H9 (cell line): ENCODE results near the gene CTSW. TPM values are rescaled to one million over a fixed set of nuclear protein-coding genes. Genes with fewer than 3 reads are reported as not detected.

Experiments
- DNase-seq: peaks from one replicate; pipeline ENCODE4 v3.0.0-alpha.2; 2017
- H2AFZ ChIP-seq: one replicate; pipeline ENCODE4 v1.6.1; 2013; ENCODE audit warnings: mild to moderate bottlenecking, low read length, control low read depth, moderate library complexity
- H2AK5ac ChIP-seq: 2 replicates; pipeline ENCODE4 v1.6.1; 2013; ENCODE audit warnings: low read length, control low read depth, mixed read lengths; ENCODE audit not compliant: insufficient read length
- H2BK120ac ChIP-seq: one replicate; pipeline ENCODE4 v1.6.1; 2013; ENCODE audit warnings: low read depth, mild to moderate bottlenecking, low read length, control low read depth, inconsistent platforms; ENCODE audit not compliant: poor library complexity, severe bottlenecking
- H2BK12ac ChIP-seq: 2 replicates; pipeline ENCODE4 v1.6.1; 2013; ENCODE audit warnings: low read length, control low read depth, mixed read lengths, low read depth; ENCODE audit not compliant: insufficient read length
- H2BK15ac ChIP-seq: 2 replicates; pipeline ENCODE4 v1.6.1; 2013; ENCODE audit warnings: low read depth, low read length, control low read depth
- H2BK20ac ChIP-seq: one replicate; pipeline ENCODE4 v1.6.1; 2013; ENCODE audit warnings: low read depth, mild to moderate bottlenecking, low read length, control low read depth, inconsistent platforms; ENCODE audit not compliant: poor library complexity, severe bottlenecking
- H2BK5ac ChIP-seq: 2 replicates; pipeline ENCODE4 v1.6.1; 2013; ENCODE audit warnings: low read length, control low read depth, mixed read lengths; ENCODE audit not compliant: insufficient read length
- H3K14ac ChIP-seq: 2 replicates; pipeline ENCODE4 v1.6.1; 2013; ENCODE audit warnings: low read length, control low read depth; ENCODE audit not compliant: insufficient read depth
- H3K18ac ChIP-seq: 2 replicates; pipeline ENCODE4 v1.6.1; 2013; ENCODE audit warnings: low read depth, mild to moderate bottlenecking, mixed read lengths, low read length, control low read depth; ENCODE audit not compliant: insufficient read length
- H3K23ac ChIP-seq: 2 replicates; pipeline ENCODE4 v1.6.1; 2013; ENCODE audit warnings: low read length, control low read depth, mixed read lengths, low read depth; ENCODE audit not compliant: insufficient read length
- H3K23me2 ChIP-seq: 2 replicates; pipeline ENCODE4 v1.6.1; 2013; ENCODE audit warnings: low read depth, mild to moderate bottlenecking, mixed read lengths, low read length, control low read depth; ENCODE audit not compliant: insufficient read length, poor library complexity, severe bottlenecking
- H3K27ac ChIP-seq: 2 replicates; pipeline ENCODE4 v1.5.1; 2013; ENCODE audit warnings: low read length, control low read depth, mixed read lengths, low read depth; ENCODE audit not compliant: insufficient read length
- H3K27me3 ChIP-seq: 2 replicates; pipeline ENCODE4 v1.6.1; 2013; ENCODE audit warnings: low read length, control low read depth, inconsistent platforms; ENCODE audit not compliant: insufficient read depth
- H3K4ac ChIP-seq: 2 replicates; pipeline ENCODE4 v1.6.1; 2013; ENCODE audit warnings: low read depth, mild to moderate bottlenecking, control low read depth, inconsistent platforms, low read length, moderate library complexity
- H3K4me1 ChIP-seq: 2 replicates; pipeline ENCODE4 v1.6.1; 2013; ENCODE audit warnings: low read length, control low read depth, inconsistent platforms; ENCODE audit not compliant: insufficient read depth
- H3K4me2 ChIP-seq: 2 replicates; pipeline ENCODE4 v1.6.1; 2013; ENCODE audit warnings: low read length, control low read depth, mixed read lengths; ENCODE audit not compliant: insufficient read length, insufficient read depth
- H3K56ac ChIP-seq: 2 replicates; pipeline ENCODE4 v1.6.1; 2013; ENCODE audit warnings: low read depth, mild to moderate bottlenecking, mixed read lengths, low read length, control low read depth; ENCODE audit not compliant: insufficient read length
- H3K79me1 ChIP-seq: 2 replicates; pipeline ENCODE4 v1.6.1; 2013; ENCODE audit warnings: low read depth, mild to moderate bottlenecking, moderate library complexity, low read length, control low read depth, inconsistent platforms; ENCODE audit not compliant: insufficient read depth, poor library complexity, severe bottlenecking
- H3K79me2 ChIP-seq: 2 replicates; pipeline ENCODE4 v1.6.1; 2013; ENCODE audit warnings: low read length, control low read depth, inconsistent platforms; ENCODE audit not compliant: insufficient read depth
- H3K9ac ChIP-seq: 2 replicates; pipeline ENCODE4 v1.6.1; 2013; ENCODE audit warnings: low read length, control low read depth, mixed read lengths; ENCODE audit not compliant: insufficient read length; ENCODE audit errors: extremely low read depth
- H3K9me3 ChIP-seq: one replicate; pipeline ENCODE4 v1.6.1; 2013; ENCODE audit warnings: low read depth, low read length, inconsistent platforms; ENCODE audit not compliant: control insufficient read depth
- H3T11ph ChIP-seq: one replicate; pipeline ENCODE4 v1.6.1; 2013; ENCODE audit warnings: mild to moderate bottlenecking, low read length, control low read depth, inconsistent platforms
- H4K20me1 ChIP-seq: one replicate; pipeline ENCODE4 v1.6.1; 2013; ENCODE audit not compliant: control insufficient read depth, insufficient read length, insufficient read depth
- H4K5ac ChIP-seq: 2 replicates; pipeline ENCODE4 v1.6.1; 2013; ENCODE audit warnings: low read depth, mild to moderate bottlenecking, mixed read lengths, low read length, control low read depth; ENCODE audit not compliant: insufficient read length
- H4K8ac ChIP-seq: replicated peaks from 2 replicates; pipeline ENCODE4 v1.6.1; 2013; ENCODE audit warnings: low read length, control low read depth, mixed read lengths, low read depth; ENCODE audit not compliant: insufficient read length
- H4K91ac ChIP-seq: 2 replicates; pipeline ENCODE4 v1.6.1; 2013; ENCODE audit warnings: low read depth, mild to moderate bottlenecking, moderate library complexity, mixed read lengths, low read length, control low read depth; ENCODE audit not compliant: insufficient read length
- H3K27ac Mint-ChIP-seq, 3 experiments: 2 replicates in 2 of 3; 3 replicates in 1 of 3; pipeline ENCODE4 v1.8.0; 2020 to 2021; ENCODE audit warnings: mixed read lengths in 3 of 3, mild to moderate bottlenecking in 1 of 3, moderate library complexity in 1 of 3
- H3K27me3 Mint-ChIP-seq: 2 replicates; pipeline ENCODE4 v1.8.0; 2021; ENCODE audit warnings: low read depth, mild to moderate bottlenecking, moderate library complexity, mixed read lengths
- H3K36me3 Mint-ChIP-seq, 3 experiments: 2 replicates in 2 of 3; 3 replicates in 1 of 3; pipeline ENCODE4 v1.8.0; 2020 to 2021; ENCODE audit warnings: low read depth in 3 of 3, mixed read lengths in 3 of 3; ENCODE audit not compliant: insufficient read depth in 1 of 3
- H3K4me1 Mint-ChIP-seq, 2 experiments: 2 replicates each; pipeline ENCODE4 v1.8.0; 2020; ENCODE audit warnings: mixed read lengths in 2 of 2
- H3K4me3 Mint-ChIP-seq, 2 experiments: 2 replicates in 1 of 2; 3 replicates in 1 of 2; pipeline ENCODE4 v1.8.0; 2020 to 2021; ENCODE audit warnings: mild to moderate bottlenecking in 2 of 2, mixed read lengths in 2 of 2, moderate library complexity in 1 of 2
- H3K9me3 Mint-ChIP-seq, 2 experiments: 2 replicates in 1 of 2; 3 replicates in 1 of 2; pipeline ENCODE4 v1.8.0; 2020; ENCODE audit warnings: mild to moderate bottlenecking in 2 of 2, mixed read lengths in 2 of 2, moderate library complexity in 1 of 2
- WGBS: extraction: QIAGEN DNeasy Blood & Tissue Kit; methylation state at CpG from one replicate; pipeline ENCODE4 v1.1.7; 2013; ENCODE audit warnings: missing lambda C conversion rate, low lambda C conversion rate, mixed read lengths; ENCODE audit not compliant: insufficient read length; ENCODE audit errors: extremely low coverage; 5-methylcytosine and 5-hydroxymethylcytosine counted together
- total RNA-seq: library from RNA; stranded (reverse); gene quantifications from 2 replicates; pipeline ENCODE4 v1.2.1, GENCODE V29; 2021
- TF ChIP-seq, protein P1 (sequence below): fragments of 200-600 bp; sonication (generic); conservative IDR thresholded peaks from 3 replicates; pipeline ENCODE4 v1.8.0; 2021; ENCODE audit warnings: antibody characterized with exemption, mild to moderate bottlenecking

CTSW gene
- total RNA-seq, 1 experiment from 2014 or later, result not detected

DNA sequence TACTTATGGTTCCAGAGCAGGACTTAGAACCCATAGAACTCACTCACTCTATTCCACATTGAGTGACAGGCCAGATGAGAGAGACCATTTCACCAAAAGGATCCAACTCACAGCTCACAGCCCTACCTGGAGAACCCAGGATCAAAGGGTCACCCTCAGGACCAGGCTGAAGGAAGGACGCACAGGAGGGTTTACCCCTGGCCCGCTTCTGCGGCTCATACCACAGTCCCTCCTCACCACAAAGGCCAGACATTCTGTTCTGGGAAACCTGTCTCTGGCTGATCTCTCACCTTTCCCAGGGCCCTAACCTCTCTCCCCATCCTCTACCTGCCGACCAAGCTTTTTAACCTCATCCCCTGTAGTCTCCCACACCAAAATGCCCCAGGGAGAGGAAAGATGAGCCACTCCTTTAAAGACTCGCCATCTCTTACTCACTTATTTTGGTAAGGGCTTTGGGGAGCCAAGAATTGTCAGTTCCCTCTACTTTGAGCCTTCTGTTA is 15.9 kb downstream of the CTSW start:
- Histone ChIP-seq H3K4ac (no peak overlapping the region), H4K5ac (no peak overlapping the region)

More for the DNA sequence above, 15.9 kb downstream of the CTSW start:
- Histone ChIP-seq H2BK20ac (no peak overlapping the region), H4K91ac (no peak overlapping the region), H3K27me3 (peaks cover 5% of the 10 kb centered on the region; the same call in 1 of the 2 replicates), H3K9ac (no peak overlapping the region), H3K79me1 (no peaks in the 10 kb centered on the region), H3K56ac (no peak overlapping the region), H4K8ac (no peak overlapping the region), H2BK12ac (no peak overlapping the region), H3K79me2 (no peaks in the 10 kb centered on the region; the same call in 1 of the 2 replicates), H3K23me2 (peaks cover 20% of the 10 kb centered on the region), H2AFZ (no peak overlapping the region), H3K18ac (no peak overlapping the region), H3K4me2 (no peak overlapping the region), H3K23ac (no peak overlapping the region), H3K27ac (no peak overlapping the region), H2BK5ac (no peak overlapping the region), H3K14ac (no peak overlapping the region), H2BK120ac (no peak overlapping the region), H2BK15ac (no peak overlapping the region), H4K20me1 (no peaks in the 10 kb centered on the region), H3K9me3 (no peaks in the 10 kb centered on the region), H3T11ph (no peak overlapping the region), H3K4me1 (no peaks in the 10 kb centered on the region), H2AK5ac (no peak overlapping the region)
- Mint-ChIP-seq H3K27ac (no peak overlapping the region; a peak in 1 of 7 replicates), H3K9me3 (no peaks in the 10 kb centered on the region), H3K4me1 (peaks cover 21 to 29% of the 10 kb centered on the region in 2 experiments), H3K4me3 (no peak overlapping the region), H3K36me3 (peaks cover 0 to 37% (median 0%) of the 10 kb centered on the region in 3 experiments; a peak in 2 of 7 replicates), H3K27me3 (peaks cover 29% of the 10 kb centered on the region)
- no CpG with 5 or more reads among the region's 5 CpGs for WGBS
- DNase-seq, result no peak
- TF ChIP-seq, protein P1, sequence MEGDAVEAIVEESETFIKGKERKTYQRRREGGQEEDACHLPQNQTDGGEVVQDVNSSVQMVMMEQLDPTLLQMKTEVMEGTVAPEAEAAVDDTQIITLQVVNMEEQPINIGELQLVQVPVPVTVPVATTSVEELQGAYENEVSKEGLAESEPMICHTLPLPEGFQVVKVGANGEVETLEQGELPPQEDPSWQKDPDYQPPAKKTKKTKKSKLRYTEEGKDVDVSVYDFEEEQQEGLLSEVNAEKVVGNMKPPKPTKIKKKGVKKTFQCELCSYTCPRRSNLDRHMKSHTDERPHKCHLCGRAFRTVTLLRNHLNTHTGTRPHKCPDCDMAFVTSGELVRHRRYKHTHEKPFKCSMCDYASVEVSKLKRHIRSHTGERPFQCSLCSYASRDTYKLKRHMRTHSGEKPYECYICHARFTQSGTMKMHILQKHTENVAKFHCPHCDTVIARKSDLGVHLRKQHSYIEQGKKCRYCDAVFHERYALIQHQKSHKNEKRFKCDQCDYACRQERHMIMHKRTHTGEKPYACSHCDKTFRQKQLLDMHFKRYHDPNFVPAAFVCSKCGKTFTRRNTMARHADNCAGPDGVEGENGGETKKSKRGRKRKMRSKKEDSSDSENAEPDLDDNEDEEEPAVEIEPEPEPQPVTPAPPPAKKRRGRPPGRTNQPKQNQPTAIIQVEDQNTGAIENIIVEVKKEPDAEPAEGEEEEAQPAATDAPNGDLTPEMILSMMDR, result no peak
